ENCODE measurements around the gene PRICKLE2.

The PRICKLE2 gene

DNA sequence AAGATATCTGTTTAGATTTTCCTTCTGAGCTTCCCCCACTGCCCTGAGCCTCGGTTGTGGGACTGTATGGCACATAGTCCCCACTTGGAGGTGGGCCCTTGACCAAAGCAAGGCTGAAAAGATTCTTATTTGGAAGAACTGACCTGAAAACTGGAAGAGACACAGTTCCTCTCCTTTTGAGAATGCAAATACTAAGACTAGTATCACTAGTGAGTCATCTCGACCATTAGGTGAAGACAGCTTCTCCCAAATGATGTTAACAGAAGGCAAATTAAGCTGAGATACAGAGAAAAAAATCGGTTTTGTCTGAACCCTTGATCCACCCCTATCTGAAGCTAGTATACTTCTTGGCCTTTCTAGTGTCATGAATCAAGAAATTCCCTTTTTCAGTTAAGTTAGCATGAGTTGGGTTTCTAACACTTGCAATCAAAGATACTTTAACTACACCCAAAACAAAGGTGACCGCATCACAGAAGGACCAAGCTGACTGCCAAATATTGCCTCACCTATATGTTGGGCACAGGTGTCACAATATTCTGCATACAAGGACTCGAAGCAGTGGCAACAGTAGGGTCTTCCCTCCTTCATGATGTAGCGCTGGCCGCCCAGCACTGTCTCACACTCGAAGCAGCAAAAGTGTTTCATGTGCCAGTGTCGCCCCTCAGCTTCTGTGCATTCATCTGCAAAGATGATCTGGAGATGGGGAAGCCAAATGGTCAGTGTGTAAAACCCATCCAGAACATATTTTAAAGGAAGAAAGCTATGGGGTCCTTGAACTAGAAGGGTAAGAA is 72.4 kb downstream of the PRICKLE2 start:
- no peak for TF ChIP-seq SIN3A (IDR thresholded peaks at IDR 0.05; ENCODE audit: borderline replicate concordance, insufficient read depth, low read length)
- no peak for TF ChIP-seq FOXP2 (optimal IDR thresholded peaks at IDR 0.05; ENCODE audit: borderline replicate concordance, extremely low read depth, extremely low read length, insufficient read depth)
- TF ChIP-seq REST (IDR thresholded peaks at IDR 0.05; ENCODE audit: insufficient read depth in 1 of 2, low read depth in 2 of 2, low read length in 2 of 2) = no peak

GRCh38 chr3:64152086-64152485 is 73.2 kb downstream of the PRICKLE2 start:
- no peak for TF ChIP-seq TAF1 (IDR thresholded peaks at IDR 0.05; ENCODE audit: borderline replicate concordance, insufficient read depth, low read length)

- TF ChIP-seq TAF1 (IDR thresholded peaks at IDR 0.05; ENCODE audit: borderline replicate concordance, insufficient read depth, low read length) = no peak
- no peak for TF ChIP-seq SIN3A (IDR thresholded peaks at IDR 0.05; ENCODE audit: borderline replicate concordance, insufficient read depth, low read length)
- TF ChIP-seq REST (IDR thresholded peaks at IDR 0.05; ENCODE audit: insufficient read depth in 1 of 2, low read depth in 2 of 2, low read length in 2 of 2) = no peak
- TF ChIP-seq FOXP2 (optimal IDR thresholded peaks at IDR 0.05; ENCODE audit: borderline replicate concordance, extremely low read depth, extremely low read length, insufficient read depth) = no peak
- no peak for TF ChIP-seq POLR2AphosphoS5 (IDR thresholded peaks at IDR 0.05; ENCODE audit: low read depth, low read length)
Observed at GRCh38 chr3:64151342-64151871, 73.9 kb downstream of the PRICKLE2 start.

DNA sequence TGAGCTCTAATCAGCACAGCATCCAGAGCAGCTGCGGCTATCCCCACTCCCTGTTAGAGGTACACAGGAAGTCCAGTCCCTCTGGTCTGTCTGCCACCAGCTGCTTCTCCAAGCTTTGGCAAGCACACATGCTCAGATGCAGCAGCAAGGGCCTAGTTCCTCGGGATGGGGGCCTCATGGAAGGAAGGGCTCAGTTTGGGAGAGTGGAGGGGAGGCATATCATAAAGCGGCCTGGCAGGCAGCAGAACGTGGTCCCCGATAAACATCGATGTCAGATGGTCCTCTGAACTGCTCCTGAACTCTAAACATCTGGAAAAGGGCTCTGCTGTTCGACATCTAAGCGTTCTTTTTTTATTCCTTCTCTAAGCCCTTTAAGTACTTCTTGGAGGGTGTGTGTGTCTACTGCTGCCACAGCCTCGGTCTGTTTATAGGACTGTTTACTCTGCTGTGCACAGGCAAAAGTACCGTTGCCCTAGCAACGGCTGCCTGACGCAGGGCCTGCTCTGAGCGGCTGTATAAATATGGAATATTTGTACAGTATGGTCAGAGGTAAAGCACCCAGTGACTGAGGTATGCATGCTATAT is 74.6 kb downstream of the PRICKLE2 start:
- no peak for TF ChIP-seq SIN3A (IDR thresholded peaks at IDR 0.05; ENCODE audit: borderline replicate concordance, insufficient read depth, low read length)
- no peak for TF ChIP-seq REST (IDR thresholded peaks at IDR 0.05; ENCODE audit: insufficient read depth in 1 of 2, low read depth in 2 of 2, low read length in 2 of 2)
- TF ChIP-seq TAF1 (IDR thresholded peaks at IDR 0.05; ENCODE audit: borderline replicate concordance, insufficient read depth, low read length) = no peak
- no peak for TF ChIP-seq POLR2AphosphoS5 (IDR thresholded peaks at IDR 0.05; ENCODE audit: low read depth, low read length)
- TF ChIP-seq FOXP2 (optimal IDR thresholded peaks at IDR 0.05; ENCODE audit: borderline replicate concordance, extremely low read depth, extremely low read length, insufficient read depth) = no peak

GRCh38 chr3:64149886-64150285 is 75.4 kb downstream of the PRICKLE2 start:
- TF ChIP-seq FOXP2 (optimal IDR thresholded peaks at IDR 0.05; ENCODE audit: borderline replicate concordance, extremely low read depth, extremely low read length, insufficient read depth) = no peak
- TF ChIP-seq POLR2AphosphoS5 (IDR thresholded peaks at IDR 0.05; ENCODE audit: low read depth, low read length) = no peak
- TF ChIP-seq TAF1 (IDR thresholded peaks at IDR 0.05; ENCODE audit: borderline replicate concordance, insufficient read depth, low read length) = no peak
- TF ChIP-seq SIN3A (IDR thresholded peaks at IDR 0.05; ENCODE audit: borderline replicate concordance, insufficient read depth, low read length) = no peak
- no peak for TF ChIP-seq REST (IDR thresholded peaks at IDR 0.05; ENCODE audit: insufficient read depth in 1 of 2, low read depth in 2 of 2, low read length in 2 of 2)

Data from PFSK-1 (cell line).